OCI-LY1 (cell line): ENCODE data around the gene CHTF18.

Experiments
- H2AFZ ChIP-seq: fragments of 200-600 bp; sonication (generic), shearing (Covaris generic); 2 replicates; pipeline ENCODE4 v1.6.0; 2014; ENCODE audit warnings: antibody characterized with exemption, mild to moderate bottlenecking, low read length
- H3F3A ChIP-seq: fragments of 200-600 bp; sonication (generic), shearing (Covaris generic); 2 replicates; pipeline ENCODE4 v1.6.0; 2014; ENCODE audit warnings: mild to moderate bottlenecking, antibody characterized with exemption, low read length, moderate library complexity; ENCODE audit not compliant: insufficient read depth
- H3K27ac ChIP-seq: fragments of 200-600 bp; sonication (generic); 2 replicates; pipeline ENCODE4 v1.5.1; 2014; ENCODE audit warnings: low read length, mixed run types, mild to moderate bottlenecking, low read depth; ENCODE audit not compliant: poor library complexity, severe bottlenecking
- H3K27me3 ChIP-seq: fragments of 200-600 bp; sonication (generic); 2 replicates; pipeline ENCODE4 v1.6.0; 2014; ENCODE audit warnings: antibody characterized with exemption, mild to moderate bottlenecking, low read length, moderate library complexity; ENCODE audit not compliant: insufficient read depth
- H3K36me3 ChIP-seq: fragments of 200-600 bp; sonication (generic); 2 replicates; pipeline ENCODE4 v1.6.1; 2014; ENCODE audit warnings: mild to moderate bottlenecking, antibody characterized with exemption, low read length, moderate library complexity, mixed read lengths; ENCODE audit not compliant: insufficient read depth
- H3K4me1 ChIP-seq: fragments of 200-600 bp; sonication (generic); 2 replicates; pipeline ENCODE4 v1.5.1; 2014; ENCODE audit warnings: mild to moderate bottlenecking, low read length, moderate library complexity; ENCODE audit not compliant: insufficient read depth, severe bottlenecking
- H3K4me2 ChIP-seq: fragments of 200-600 bp; sonication (generic), shearing (Covaris generic); 2 replicates; pipeline ENCODE4 v1.6.1; 2014; ENCODE audit warnings: low read length
- H3K4me3 ChIP-seq: fragments of 200-600 bp; sonication (generic); 2 replicates; pipeline ENCODE4 v1.5.1; 2014; ENCODE audit warnings: low read length, low read depth, mild to moderate bottlenecking, mixed read lengths; ENCODE audit not compliant: poor library complexity, severe bottlenecking
- H3K79me2 ChIP-seq: fragments of 200-600 bp; shearing (Covaris generic); 2 replicates; pipeline ENCODE4 v1.6.1; 2016; ENCODE audit warnings: mixed run types, low read length, mixed read lengths; ENCODE audit not compliant: insufficient read depth
- H3K9ac ChIP-seq: fragments of 200-600 bp; sonication (generic), shearing (Covaris generic); 2 replicates; pipeline ENCODE4 v1.6.1; 2014; ENCODE audit warnings: mild to moderate bottlenecking, low read length, mixed read lengths
- H3K9me2 ChIP-seq: fragments of 200-600 bp; sonication (generic), shearing (Covaris generic); 2 replicates; pipeline ENCODE4 v1.6.1; 2014; ENCODE audit warnings: low read depth, mild to moderate bottlenecking, low read length, mixed read lengths
- H3K9me3 ChIP-seq: fragments of 200-600 bp; shearing (Covaris generic); 2 replicates; pipeline ENCODE4 v1.6.1; 2014; ENCODE audit warnings: low read length, mixed read lengths
- H4K20me1 ChIP-seq: fragments of 200-600 bp; sonication (generic), shearing (Covaris generic); 2 replicates; pipeline ENCODE4 v1.6.0; 2016; ENCODE audit warnings: mild to moderate bottlenecking, low read length; ENCODE audit not compliant: insufficient read depth
- CTCF ChIP-seq: fragments of 200-600 bp; sonication (generic), shearing (Covaris generic); IDR thresholded peaks from 2 replicates; pipeline ENCODE4 v1.5.1; 2017; ENCODE audit warnings: mild to moderate bottlenecking, antibody characterized with exemption, low read length, moderate library complexity, mixed read lengths
- EZH2 ChIP-seq: fragments of 200-600 bp; sonication (generic), shearing (Covaris generic); IDR thresholded peaks from 2 replicates; pipeline ENCODE4 v1.8.0; 2017; ENCODE audit warnings: borderline replicate concordance, mixed run types, mild to moderate bottlenecking, antibody characterized with exemption, low read length, moderate library complexity, mixed read lengths

The CHTF18 gene

GRCh38 chr16:788399-789126 lies at the start of gene CHTF18:
CHTF18 (plus strand) TSS chr16:788620; CDS start chr16:788685, 65 bp downstream.
- Histone ChIP-seq H3K9me2 (no peaks in the 10 kb centered on the region), H4K20me1 (no peaks in the 10 kb centered on the region), H2AFZ (no peak within 1 kb of the TSS), H3K27me3 (no peaks in the 10 kb centered on the region), H3K4me3 (peak within 1 kb of the TSS; percentile 96), H3K9ac (peak within 1 kb of the TSS; percentile 91), H3K9me3 (no peaks in the 10 kb centered on the region), H3K4me1 (peaks cover 23% of the 10 kb centered on the region), H3K79me2 (no peaks in the 10 kb centered on the region), H3K27ac (no peak within 1 kb of the TSS), H3K4me2 (peak within 1 kb of the TSS; percentile 93), H3K36me3 (peaks cover 49% of the 10 kb centered on the region), H3F3A (no peaks in the 10 kb centered on the region)
- TF ChIP-seq CTCF, result no peak
- no peak for TF ChIP-seq EZH2

- Histone ChIP-seq H3F3A (no peaks in the 10 kb centered on the region), H3K9me3 (no peaks in the 10 kb centered on the region), H3K27ac (peak overlapping the region; percentile 97), H3K9me2 (no peaks in the 10 kb centered on the region), H3K4me1 (peaks cover 48% of the 10 kb centered on the region), H4K20me1 (no peaks in the 10 kb centered on the region), H3K4me2 (peak overlapping the region; percentile 83), H3K79me2 (no peaks in the 10 kb centered on the region), H3K4me3 (peak overlapping the region; percentile 84), H3K36me3 (peaks cover 22% of the 10 kb centered on the region), H3K9ac (peak overlapping the region; percentile 84), H3K27me3 (no peaks in the 10 kb centered on the region), H2AFZ (no peak overlapping the region)
- TF ChIP-seq CTCF, result no peak
- TF ChIP-seq EZH2, result no peak
These were observed 48.6 kb upstream of the CHTF18 start for GRCh38 chr16:739560-740458.

GRCh38 chr16:740459-740763 lies 48.0 kb upstream of the CHTF18 start:
- Histone ChIP-seq H3K79me2 (no peaks in the 10 kb centered on the region), H3K4me1 (peaks cover 48% of the 10 kb centered on the region), H2AFZ (no peak overlapping the region), H3K9me3 (no peaks in the 10 kb centered on the region), H4K20me1 (no peaks in the 10 kb centered on the region), H3K4me3 (peak overlapping the region; percentile 84), H3K4me2 (peak overlapping the region; percentile 83), H3K36me3 (peaks cover 16% of the 10 kb centered on the region), H3F3A (no peaks in the 10 kb centered on the region), H3K9me2 (no peaks in the 10 kb centered on the region), H3K27ac (peak overlapping the region; percentile 97), H3K9ac (peak overlapping the region; percentile 84), H3K27me3 (no peaks in the 10 kb centered on the region)
- TF ChIP-seq EZH2 (no peak), CTCF (no peak)
